Measurements from ENCODE around the gene ST7. TPM values are rescaled to one million over a fixed set of nuclear protein-coding genes. Genes with fewer than 3 reads are reported as not detected.

Gene ST7
- total and polyA plus RNA-seq, 2 of the 13 experiments (the other 11 are each of a cell fraction or from before 2014, with no cell fraction given): 17.3 to 23.5 TPM

DNA sequence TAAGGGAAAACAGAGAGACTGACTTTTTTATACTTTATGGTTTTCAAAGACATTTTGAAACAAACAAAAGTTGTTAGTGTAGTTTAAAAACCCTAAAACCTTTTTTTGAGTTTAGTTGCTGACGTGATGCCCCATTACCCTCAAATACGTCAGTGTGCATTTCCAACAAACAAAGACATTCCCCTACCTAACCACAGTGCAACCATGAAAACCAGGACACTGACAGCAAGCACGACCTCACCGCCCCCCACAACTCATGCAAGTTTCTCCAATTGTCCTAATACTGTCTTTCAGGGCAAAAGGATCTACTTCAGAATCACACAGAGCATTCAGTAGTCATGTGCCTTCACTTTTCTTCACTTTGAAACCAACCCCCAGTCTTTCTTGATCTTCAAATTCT, 294.5 kb downstream of the ST7 start (continued):
- no peak for TF ChIP-seq KDM6A (CRISPR knock-in tag; IDR thresholded peaks at IDR 0.05; ENCODE audit: low read depth)
- TF ChIP-seq, protein P1, sequence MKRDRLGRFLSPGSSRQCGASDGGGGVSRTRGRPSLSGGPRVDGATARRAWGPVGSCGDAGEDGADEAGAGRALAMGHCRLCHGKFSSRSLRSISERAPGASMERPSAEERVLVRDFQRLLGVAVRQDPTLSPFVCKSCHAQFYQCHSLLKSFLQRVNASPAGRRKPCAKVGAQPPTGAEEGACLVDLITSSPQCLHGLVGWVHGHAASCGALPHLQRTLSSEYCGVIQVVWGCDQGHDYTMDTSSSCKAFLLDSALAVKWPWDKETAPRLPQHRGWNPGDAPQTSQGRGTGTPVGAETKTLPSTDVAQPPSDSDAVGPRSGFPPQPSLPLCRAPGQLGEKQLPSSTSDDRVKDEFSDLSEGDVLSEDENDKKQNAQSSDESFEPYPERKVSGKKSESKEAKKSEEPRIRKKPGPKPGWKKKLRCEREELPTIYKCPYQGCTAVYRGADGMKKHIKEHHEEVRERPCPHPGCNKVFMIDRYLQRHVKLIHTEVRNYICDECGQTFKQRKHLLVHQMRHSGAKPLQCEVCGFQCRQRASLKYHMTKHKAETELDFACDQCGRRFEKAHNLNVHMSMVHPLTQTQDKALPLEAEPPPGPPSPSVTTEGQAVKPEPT (CRISPR knock-in tag; IDR thresholded peaks at IDR 0.05; ENCODE audit: low read depth): no peak
- no peak for TF ChIP-seq ZNF788 (CRISPR knock-in tag; IDR thresholded peaks at IDR 0.05; ENCODE audit: borderline replicate concordance)

DNA sequence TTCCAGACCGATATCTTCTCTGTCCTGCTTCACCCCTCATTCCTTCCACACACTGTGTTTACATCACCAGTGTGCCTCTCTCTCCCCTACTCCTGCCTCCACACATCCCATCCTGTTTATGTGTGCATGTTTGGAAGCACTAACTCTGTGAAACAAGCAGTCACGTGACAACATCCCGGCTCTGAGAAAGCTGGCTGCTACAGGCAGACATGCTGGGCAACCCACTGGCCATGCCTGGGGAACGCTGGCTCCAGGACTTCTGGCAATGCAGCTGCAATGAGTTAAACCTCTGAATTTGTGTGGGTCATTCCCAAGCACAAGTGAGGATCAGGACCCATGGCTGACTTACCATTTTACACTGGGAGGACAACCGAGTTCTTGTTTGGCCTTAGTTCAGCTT, 295.5 kb downstream of the ST7 start:
- intact Hi-C loops (cut with micrococcal nuclease; ENCODE audit: unreplicated experiment) (no loop called here), in situ Hi-C loops (cut with HindIII; ENCODE audit: extremely low pct_ligation_motif_present, low pct_unique_long_range_greater_than_20kb) (no loop called here)
- no peaks in the 10 kb centered on the region; a peak in 2 of 5 replicates for H3K27me3 ChIP-seq (ENCODE audit: control insufficient read depth in 1 of 2, insufficient read depth in 2 of 2, low read length in 2 of 2)
- FAIRE-seq: no peak
- H3K27ac ChIP-seq (ENCODE audit: extremely low read length, insufficient read depth, low read length): no peak overlapping the region
- BruUV-seq (replicated peaks): no TSS peak
- H3K79me2 ChIP-seq (ENCODE audit: insufficient read depth, low read length): no peaks in the 10 kb centered on the region
- TF ChIP-seq, protein P2, sequence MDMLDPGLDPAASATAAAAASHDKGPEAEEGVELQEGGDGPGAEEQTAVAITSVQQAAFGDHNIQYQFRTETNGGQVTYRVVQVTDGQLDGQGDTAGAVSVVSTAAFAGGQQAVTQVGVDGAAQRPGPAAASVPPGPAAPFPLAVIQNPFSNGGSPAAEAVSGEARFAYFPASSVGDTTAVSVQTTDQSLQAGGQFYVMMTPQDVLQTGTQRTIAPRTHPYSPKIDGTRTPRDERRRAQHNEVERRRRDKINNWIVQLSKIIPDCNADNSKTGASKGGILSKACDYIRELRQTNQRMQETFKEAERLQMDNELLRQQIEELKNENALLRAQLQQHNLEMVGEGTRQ (IDR thresholded peaks at IDR 0.05; ENCODE audit: low read depth, low read length): peak; percentile 49
- TF ChIP-seq, protein P2 (CRISPR knock-in tag; IDR thresholded peaks at IDR 0.05; ENCODE audit: borderline replicate concordance): no peak
- TF ChIP-seq JUN (CRISPR knock-in tag; IDR thresholded peaks at IDR 0.05): no peak
- peak; percentile 78; the same call in 1 of the 2 replicates for TF ChIP-seq RAD51 (IDR thresholded peaks at IDR 0.05; ENCODE audit: borderline replicate concordance)
- no peak overlapping the region for H3K9ac ChIP-seq (ENCODE audit: insufficient read depth, low read depth, low read length)
- 2% methylated on average over 5 of the region's 5 CpGs for WGBS (ENCODE audit: low lambda C conversion rate)
- H4K20me1 ChIP-seq (ENCODE audit: insufficient read depth, low read length): no peaks in the 10 kb centered on the region
- H3K36me3 ChIP-seq (replicated peaks in 1 of 2; ENCODE audit: control insufficient read depth in 1 of 2, insufficient read depth in 2 of 2, low read length in 2 of 2): no peaks in the 10 kb centered on the region
- CTCF ChIA-PET (ENCODE audit: low intra/inter-chr PET ratio, low total read pairs): no interaction called here
- no peaks in the 10 kb centered on the region for H3K9me3 ChIP-seq (ENCODE audit: low read length)
- no peak for ATAC-seq
- no peak overlapping the region for H3K4me3 ChIP-seq (replicated peaks in 1 of 3; ENCODE audit: insufficient read depth in 1 of 3, low read depth in 2 of 3, low read length in 3 of 3)
- H3K4me2 ChIP-seq (ENCODE audit: low read depth, low read length): no peak overlapping the region
- no peak for DNase-seq (ENCODE audit: low spot score)
- H2AFZ ChIP-seq (ENCODE audit: low read length): no peak overlapping the region
- POLR2A ChIA-PET: no interaction called here
- H3K4me1 ChIP-seq (ENCODE audit: insufficient read depth, low read length): no peaks in the 10 kb centered on the region
